ENCODE measurements around the gene BRPF3. TPM values are rescaled to one million over a fixed set of nuclear protein-coding genes. Genes with fewer than 3 reads are reported as not detected.
A peak's percentile ranks its signal among the peaks of the same experiment; 100 is the strongest.

BRPF3 gene
- total RNA-seq, 2 experiments from 2014 or later = 16.0 to 18.3 TPM

DNA sequence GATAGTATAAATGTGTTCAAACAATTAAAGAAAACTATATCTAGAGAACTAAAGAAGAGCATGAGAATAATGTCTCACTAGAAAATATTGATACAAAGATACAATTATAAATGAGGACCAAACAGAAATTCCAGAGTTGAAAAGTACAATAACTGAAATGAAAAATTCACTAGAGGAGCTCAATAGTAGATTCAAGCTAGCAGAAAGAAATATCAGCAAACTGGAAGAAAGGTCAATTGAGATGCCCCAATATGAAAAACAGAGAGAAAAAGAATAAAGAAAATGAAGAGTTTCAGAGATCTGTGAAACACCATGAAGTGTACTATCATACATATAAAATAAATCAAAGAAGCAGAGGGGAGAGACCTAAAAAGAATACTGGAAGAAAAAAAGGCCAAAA lies 18.0 kb upstream of the BRPF3 start:
- POLR2A ChIA-PET = no interaction called here
- no peak for DNase-seq
- CTCF ChIA-PET = no interaction called here
- peaks cover 35% of the 10 kb centered on the region for H3K9me3 Mint-ChIP-seq
- no peaks in the 10 kb centered on the region for H3K27me3 Mint-ChIP-seq
- intact Hi-C loops (cut with micrococcal nuclease) = no loop called here
- peaks cover 7% of the 10 kb centered on the region for H3K4me1 Mint-ChIP-seq (ENCODE audit: low read depth)
- no peak overlapping the region for H3K4me3 Mint-ChIP-seq
- H3K27ac Mint-ChIP-seq = no peak overlapping the region
- H3K36me3 Mint-ChIP-seq = peaks cover 26% of the 10 kb centered on the region

GRCh38 chr6:36180126-36180525 lies 16.4 kb upstream of the BRPF3 start:
- no peak for DNase-seq
- CTCF ChIA-PET = no interaction called here
- Mint-ChIP-seq H3K9me3 (peaks cover 35% of the 10 kb centered on the region), H3K36me3 (peaks cover 26% of the 10 kb centered on the region), H3K27ac (no peak overlapping the region), H3K27me3 (no peaks in the 10 kb centered on the region), H3K4me3 (no peak overlapping the region), H3K4me1 (ENCODE audit: low read depth) (peaks cover 7% of the 10 kb centered on the region)
- intact Hi-C loops (cut with micrococcal nuclease) = no loop called here
- POLR2A ChIA-PET = no interaction called here

GRCh38 chr6:36184311-36184710 lies 12.2 kb upstream of the BRPF3 start:
- DNase-seq = no peak
- H3K27ac Mint-ChIP-seq = no peak overlapping the region
- H3K9me3 Mint-ChIP-seq = peaks cover 15% of the 10 kb centered on the region
- H3K4me3 Mint-ChIP-seq = no peak overlapping the region
- H3K27me3 Mint-ChIP-seq = no peaks in the 10 kb centered on the region
- H3K4me1 Mint-ChIP-seq (ENCODE audit: low read depth) = no peaks in the 10 kb centered on the region
- intact Hi-C loops (cut with micrococcal nuclease) = no loop called here
- peaks cover 7% of the 10 kb centered on the region for H3K36me3 Mint-ChIP-seq
- ChIA-PET CTCF (interaction anchor here (0.7 to 1.0 kb wide), 2 partner anchors 11 to 136 kb away, joined by 3 to 4 read pairs; no protein-coding TSS in a partner anchor), POLR2A (no interaction called here)

- CTCF ChIA-PET = no interaction called here
- Mint-ChIP-seq H3K27me3 (no peaks in the 10 kb centered on the region), H3K9me3 (peaks cover 11% of the 10 kb centered on the region), H3K27ac (no peak overlapping the region), H3K4me1 (ENCODE audit: low read depth) (no peaks in the 10 kb centered on the region), H3K4me3 (no peak overlapping the region), H3K36me3 (peaks cover 5% of the 10 kb centered on the region)
- DNase-seq = no peak
- intact Hi-C loops (cut with micrococcal nuclease) = no loop called here
- POLR2A ChIA-PET = interaction anchor here (0.6 kb wide), 1 partner anchor 178 kb away, joined by 3 read pairs; no protein-coding TSS in a partner anchor
These were observed 10.3 kb upstream of the BRPF3 start for GRCh38 chr6:36186199-36186598.

DNA sequence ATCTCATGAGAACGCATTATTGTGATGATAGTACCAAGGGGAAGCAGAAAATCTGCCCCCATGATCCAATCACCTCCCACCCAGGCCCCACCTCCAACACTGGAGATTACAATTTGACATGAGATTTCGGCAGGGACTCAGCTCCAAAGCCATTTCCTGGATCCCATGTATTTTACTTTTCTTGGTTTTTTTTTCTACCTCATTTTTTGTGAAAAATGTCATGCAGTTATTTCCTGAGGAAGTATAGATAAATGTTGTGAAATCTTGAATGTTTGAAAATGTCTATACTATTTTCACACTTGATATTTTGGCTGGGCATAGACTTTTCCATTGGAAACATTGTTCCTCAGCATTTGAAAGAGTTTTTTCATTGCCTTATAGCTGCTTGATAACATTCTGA lies 9.1 kb upstream of the BRPF3 start:
- no peak overlapping the region for H3K4me3 Mint-ChIP-seq
- no peak for DNase-seq
- no peak overlapping the region for H3K27ac Mint-ChIP-seq
- H3K36me3 Mint-ChIP-seq = peaks cover 4% of the 10 kb centered on the region
- intact Hi-C loops (cut with micrococcal nuclease) = no loop called here
- no peaks in the 10 kb centered on the region for H3K4me1 Mint-ChIP-seq (ENCODE audit: low read depth)
- ChIA-PET CTCF (interaction anchor here (0.7 kb wide), 1 partner anchor 284 kb away, joined by 3 read pairs; no protein-coding TSS in a partner anchor), POLR2A (interaction anchor here (0.6 kb wide), 1 partner anchor 599 kb away, joined by 3 read pairs; no protein-coding TSS in a partner anchor)
- no peaks in the 10 kb centered on the region for H3K27me3 Mint-ChIP-seq
- peaks cover 8% of the 10 kb centered on the region for H3K9me3 Mint-ChIP-seq

DNA sequence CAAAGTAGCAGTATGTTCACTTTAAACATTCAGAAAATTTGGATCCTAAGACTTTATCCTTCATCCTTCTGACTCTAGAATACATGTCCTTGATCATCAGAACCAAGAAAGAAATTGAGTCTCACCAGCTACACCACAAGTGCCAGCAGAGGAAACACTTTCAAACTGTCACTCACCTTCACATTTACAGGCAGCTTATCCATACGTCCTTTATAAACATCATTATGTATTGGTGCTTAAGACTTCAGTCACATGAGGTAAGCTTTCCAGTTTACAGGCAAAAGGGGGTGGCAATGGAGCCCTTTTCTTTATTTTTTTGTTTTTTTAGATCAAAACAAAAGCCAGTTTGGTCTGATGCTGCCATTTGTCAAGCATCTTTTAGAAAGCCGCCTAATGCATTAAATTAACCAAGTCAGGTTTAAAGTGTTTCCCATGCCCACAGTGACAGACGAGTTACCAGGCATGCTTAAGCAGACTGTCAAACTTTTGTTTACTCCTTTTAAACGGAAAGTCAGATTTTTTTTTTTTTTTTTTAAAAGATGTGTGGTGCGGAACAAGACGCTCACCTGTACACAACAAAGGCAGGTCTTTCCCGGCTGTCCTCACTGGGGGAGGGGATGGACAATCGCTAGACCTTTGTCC lies 952 bp upstream of the BRPF3 start:
- H3K36me3 Mint-ChIP-seq = peaks cover 3% of the 10 kb centered on the region
- H3K4me3 Mint-ChIP-seq = peak overlapping the region; percentile 66
- peaks cover 35% of the 10 kb centered on the region for H3K4me1 Mint-ChIP-seq (ENCODE audit: low read depth)
- ChIA-PET POLR2A (interaction anchor here (0.6 to 2.9 kb wide), 6 partner anchors 51 to 183 kb away, joined by 3 to 7 read pairs (median 4); partner anchors contain the start of gene MAPK14), CTCF (interaction anchor here (0.6 to 1.9 kb wide), 18 partner anchors 11 to 174 kb away, joined by 3 to 12 read pairs (median 4); partner anchors contain the start of gene MAPK14)
- H3K27ac Mint-ChIP-seq = peak overlapping the region; percentile 72
- no peak for DNase-seq
- H3K27me3 Mint-ChIP-seq = no peaks in the 10 kb centered on the region
- H3K9me3 Mint-ChIP-seq = no peaks in the 10 kb centered on the region
- intact Hi-C loops (cut with micrococcal nuclease) = loop anchor here (1.0 to 5.0 kb wide), 2 partner anchors 168 to 247 kb away; partner anchors contain the start of genes KCTD20, MAPK14 and PXT1

DNA sequence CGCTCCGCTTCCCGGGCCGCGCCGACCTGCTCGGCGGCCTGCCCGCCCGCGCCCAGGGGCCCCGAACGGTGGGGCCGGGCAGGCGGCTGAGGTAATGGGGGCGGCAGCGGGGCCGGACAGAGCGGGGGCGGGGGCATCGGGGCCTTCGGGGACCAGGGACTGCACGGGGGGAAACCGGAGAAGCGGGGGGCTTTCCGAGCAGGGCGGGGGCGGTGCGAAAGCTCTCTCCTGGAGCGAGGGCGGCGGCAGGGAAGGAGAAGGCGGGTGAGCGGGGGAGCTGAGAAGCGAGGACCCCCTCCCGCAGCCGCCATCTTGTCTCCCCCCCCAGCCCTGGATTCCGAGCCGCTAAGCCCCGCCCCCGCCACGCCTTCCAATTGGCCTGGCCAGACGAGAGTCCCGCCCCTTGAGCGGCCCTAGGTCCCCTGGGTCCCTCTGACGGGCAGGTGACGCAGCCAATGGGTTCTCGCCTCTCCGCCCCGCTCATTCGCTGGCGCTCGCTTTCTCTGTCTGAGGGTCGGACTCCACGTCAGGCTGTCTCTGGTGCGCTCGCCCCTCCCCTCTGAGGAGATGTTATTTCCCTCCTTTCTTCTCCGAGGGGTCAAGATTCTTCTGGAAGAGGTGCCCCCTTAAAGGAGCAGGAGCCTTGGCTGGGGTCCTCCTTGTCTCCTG lies 470 bp downstream of the BRPF3 start:
- POLR2A ChIA-PET = interaction anchor here (1.0 to 2.9 kb wide), 6 partner anchors 10 to 169 kb away, joined by 3 to 10 read pairs (median 5); partner anchors contain the start of genes MAPK13 and MAPK14

DNA sequence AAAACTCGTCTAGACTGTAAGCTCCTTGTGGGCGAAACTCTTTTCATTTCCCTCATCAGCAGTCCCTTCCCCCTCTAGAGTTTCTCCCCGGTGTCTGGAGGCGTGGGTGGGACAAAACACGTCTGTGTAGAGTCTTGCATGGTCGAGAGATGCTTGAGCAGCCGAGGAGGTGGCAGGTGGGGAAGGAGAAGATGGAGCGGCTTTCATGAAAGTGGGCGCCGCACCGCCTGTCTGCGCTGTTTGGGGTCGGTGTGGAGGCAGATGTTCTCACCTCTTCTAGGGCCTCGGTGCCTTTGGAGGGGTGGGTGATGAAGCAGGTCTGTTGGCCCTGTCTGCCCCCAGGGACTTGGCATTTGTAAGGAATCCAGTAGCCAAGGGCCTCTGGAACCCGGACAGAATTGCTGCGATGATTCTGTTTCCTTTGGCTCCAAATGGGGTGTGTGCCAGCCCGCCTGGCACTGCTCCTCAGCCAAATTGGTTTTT lies 1.2 kb downstream of the BRPF3 start:
- intact Hi-C loops (cut with micrococcal nuclease) = loop anchor here (1.0 to 5.0 kb wide), 3 partner anchors 66 to 245 kb away; partner anchors contain the start of genes KCTD20 and PXT1
- Mint-ChIP-seq H3K4me3 (peak overlapping the region; percentile 82), H3K4me1 (ENCODE audit: low read depth) (peaks cover 54% of the 10 kb centered on the region), H3K27me3 (no peaks in the 10 kb centered on the region), H3K9me3 (no peaks in the 10 kb centered on the region), H3K36me3 (peaks cover 21% of the 10 kb centered on the region), H3K27ac (peak overlapping the region; percentile 90)
- CTCF ChIA-PET = interaction anchor here (0.8 to 1.5 kb wide), 6 partner anchors 10 to 170 kb away, joined by 3 to 7 read pairs (median 4); partner anchors contain the start of gene MAPK14
- POLR2A ChIA-PET = interaction anchor here (1.2 to 2.9 kb wide), 4 partner anchors 9 to 169 kb away, joined by 3 to 10 read pairs (median 6); partner anchors contain the start of genes MAPK13 and MAPK14
- peak; percentile 21 for DNase-seq

More for the DNA sequence above, 470 bp downstream of the BRPF3 start:
- DNase-seq = peak; percentile 100
- Mint-ChIP-seq H3K9me3 (no peaks in the 10 kb centered on the region), H3K27me3 (no peaks in the 10 kb centered on the region), H3K36me3 (peaks cover 15% of the 10 kb centered on the region), H3K27ac (peak overlapping the region; percentile 90), H3K4me3 (peak overlapping the region; percentile 82), H3K4me1 (ENCODE audit: low read depth) (peaks cover 46% of the 10 kb centered on the region)
- CTCF ChIA-PET = interaction anchor here (1.1 to 1.4 kb wide), 3 partner anchors 66 to 169 kb away, joined by 5 to 7 read pairs (median 6); partner anchors contain the start of gene MAPK14
- intact Hi-C loops (cut with micrococcal nuclease) = loop anchor here (1.0 to 5.0 kb wide), 4 partner anchors 66 to 245 kb away; partner anchors contain the start of genes KCTD20, MAPK14 and PXT1

GRCh38 chr6:36198986-36199385 lies 2.4 kb downstream of the BRPF3 start:
- DNase-seq = no peak
- no peak overlapping the region for H3K27ac Mint-ChIP-seq
- ChIA-PET POLR2A (no interaction called here), CTCF (interaction anchor here (0.7 to 1.7 kb wide), 4 partner anchors 69 to 169 kb away, joined by 3 to 5 read pairs (median 4); no protein-coding TSS in a partner anchor)
- no peak overlapping the region for H3K4me3 Mint-ChIP-seq
- no peaks in the 10 kb centered on the region for H3K27me3 Mint-ChIP-seq
- H3K36me3 Mint-ChIP-seq = peaks cover 27% of the 10 kb centered on the region
- intact Hi-C loops (cut with micrococcal nuclease) = loop anchor here (5.0 kb wide), 1 partner anchor 243 kb away; the partner anchor contains the start of genes KCTD20 and PXT1
- H3K4me1 Mint-ChIP-seq (ENCODE audit: low read depth) = peaks cover 65% of the 10 kb centered on the region
- H3K9me3 Mint-ChIP-seq = no peaks in the 10 kb centered on the region

- Mint-ChIP-seq H3K27ac (no peak overlapping the region), H3K9me3 (no peaks in the 10 kb centered on the region), H3K36me3 (peaks cover 31% of the 10 kb centered on the region), H3K4me1 (ENCODE audit: low read depth) (peaks cover 67% of the 10 kb centered on the region), H3K4me3 (no peak overlapping the region), H3K27me3 (no peaks in the 10 kb centered on the region)
- DNase-seq = no peak
- POLR2A ChIA-PET = no interaction called here
- CTCF ChIA-PET = interaction anchor here (1.7 kb wide), 1 partner anchor 105 kb away, joined by 4 read pairs; no protein-coding TSS in a partner anchor
- intact Hi-C loops (cut with micrococcal nuclease) = no loop called here
These were observed 3.8 kb downstream of the BRPF3 start for GRCh38 chr6:36200154-36200891.

DNA sequence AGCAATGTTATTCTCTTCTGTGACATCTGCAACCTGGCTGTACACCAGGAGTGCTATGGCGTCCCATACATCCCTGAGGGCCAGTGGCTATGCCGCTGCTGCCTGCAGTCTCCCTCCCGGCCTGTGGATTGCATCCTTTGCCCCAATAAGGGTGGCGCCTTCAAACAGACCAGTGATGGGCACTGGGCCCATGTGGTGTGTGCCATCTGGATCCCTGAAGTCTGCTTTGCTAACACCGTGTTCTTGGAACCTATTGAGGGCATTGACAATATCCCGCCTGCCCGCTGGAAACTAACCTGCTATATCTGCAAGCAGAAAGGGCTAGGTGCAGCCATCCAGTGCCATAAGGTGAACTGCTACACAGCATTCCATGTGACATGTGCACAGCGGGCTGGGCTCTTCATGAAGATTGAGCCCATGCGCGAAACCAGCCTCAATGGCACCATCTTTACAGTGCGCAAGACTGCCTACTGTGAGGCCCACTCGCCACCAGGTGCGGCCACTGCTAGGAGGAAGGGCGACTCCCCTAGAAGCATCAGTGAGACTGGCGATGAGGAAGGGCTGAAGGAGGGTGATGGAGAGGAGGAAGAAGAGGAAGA lies 4.6 kb downstream of the BRPF3 start:
- no peak for DNase-seq
- Mint-ChIP-seq H3K4me1 (ENCODE audit: low read depth) (peaks cover 64% of the 10 kb centered on the region), H3K9me3 (no peaks in the 10 kb centered on the region), H3K36me3 (peaks cover 39% of the 10 kb centered on the region), H3K27ac (no peak overlapping the region), H3K27me3 (no peaks in the 10 kb centered on the region), H3K4me3 (no peak overlapping the region)
- ChIA-PET CTCF (no interaction called here), POLR2A (no interaction called here)
- intact Hi-C loops (cut with micrococcal nuclease) = no loop called here
